ENCODE data around the gene NTM.

DNA sequence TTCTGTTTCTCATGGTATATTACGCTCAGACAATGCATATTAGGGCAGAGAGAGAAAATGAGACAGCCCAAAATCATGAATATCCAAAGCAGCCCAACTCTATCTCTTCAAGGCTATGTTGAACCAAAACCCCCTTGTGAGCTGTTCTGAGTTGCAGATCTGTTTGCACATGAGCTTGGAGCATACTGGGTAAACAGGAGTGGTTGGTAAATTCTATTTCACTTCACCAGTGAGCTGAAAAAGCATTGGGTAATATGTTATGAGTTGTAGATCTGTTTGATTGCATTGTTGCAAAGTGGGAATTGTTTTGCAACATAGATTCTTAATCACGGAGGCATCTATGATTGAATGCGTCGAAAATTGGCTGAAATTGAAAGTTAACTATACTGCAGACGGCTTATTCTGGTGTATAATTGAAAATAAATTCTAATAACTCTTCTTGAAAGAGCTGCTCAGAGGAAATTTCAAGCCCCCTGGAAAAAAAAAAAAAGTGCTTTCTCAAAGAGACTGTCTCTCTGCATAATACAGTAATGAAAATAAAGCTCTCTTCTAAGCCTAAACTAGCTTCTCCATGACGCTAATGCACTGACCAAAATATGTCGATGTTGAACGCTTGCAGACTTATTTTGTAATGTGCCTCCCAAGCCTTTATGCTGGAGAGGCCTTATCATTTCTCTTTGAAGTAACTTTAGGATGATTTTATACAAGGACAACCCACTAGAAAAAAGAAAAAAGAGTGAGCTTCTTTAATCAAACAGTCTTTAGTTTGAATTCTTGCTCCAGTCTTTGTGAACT is 263.7 kb downstream of the NTM start:
- TF ChIP-seq, protein P1, sequence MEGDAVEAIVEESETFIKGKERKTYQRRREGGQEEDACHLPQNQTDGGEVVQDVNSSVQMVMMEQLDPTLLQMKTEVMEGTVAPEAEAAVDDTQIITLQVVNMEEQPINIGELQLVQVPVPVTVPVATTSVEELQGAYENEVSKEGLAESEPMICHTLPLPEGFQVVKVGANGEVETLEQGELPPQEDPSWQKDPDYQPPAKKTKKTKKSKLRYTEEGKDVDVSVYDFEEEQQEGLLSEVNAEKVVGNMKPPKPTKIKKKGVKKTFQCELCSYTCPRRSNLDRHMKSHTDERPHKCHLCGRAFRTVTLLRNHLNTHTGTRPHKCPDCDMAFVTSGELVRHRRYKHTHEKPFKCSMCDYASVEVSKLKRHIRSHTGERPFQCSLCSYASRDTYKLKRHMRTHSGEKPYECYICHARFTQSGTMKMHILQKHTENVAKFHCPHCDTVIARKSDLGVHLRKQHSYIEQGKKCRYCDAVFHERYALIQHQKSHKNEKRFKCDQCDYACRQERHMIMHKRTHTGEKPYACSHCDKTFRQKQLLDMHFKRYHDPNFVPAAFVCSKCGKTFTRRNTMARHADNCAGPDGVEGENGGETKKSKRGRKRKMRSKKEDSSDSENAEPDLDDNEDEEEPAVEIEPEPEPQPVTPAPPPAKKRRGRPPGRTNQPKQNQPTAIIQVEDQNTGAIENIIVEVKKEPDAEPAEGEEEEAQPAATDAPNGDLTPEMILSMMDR (IDR thresholded peaks at IDR 0.05; ENCODE audit: poor library complexity), result no peak
- TF ChIP-seq EZH2phosphoT487 (IDR thresholded peaks at IDR 0.05; ENCODE audit: low read depth, severe bottlenecking, unreplicated experiment) (no peak), EZH2 (IDR thresholded peaks at IDR 0.05; ENCODE audit: borderline replicate concordance) (no peak)

Data from hepatocyte (in vitro differentiated cells).